ENCODE results near the gene NTRK2. TPM values are rescaled to one million over a fixed set of nuclear protein-coding genes. Genes with fewer than 3 reads are reported as not detected.

NTRK2 gene
- total and polyA plus RNA-seq, 2 experiments from 2014 or later, result 0.03 TPM; not detected in 1

DNA sequence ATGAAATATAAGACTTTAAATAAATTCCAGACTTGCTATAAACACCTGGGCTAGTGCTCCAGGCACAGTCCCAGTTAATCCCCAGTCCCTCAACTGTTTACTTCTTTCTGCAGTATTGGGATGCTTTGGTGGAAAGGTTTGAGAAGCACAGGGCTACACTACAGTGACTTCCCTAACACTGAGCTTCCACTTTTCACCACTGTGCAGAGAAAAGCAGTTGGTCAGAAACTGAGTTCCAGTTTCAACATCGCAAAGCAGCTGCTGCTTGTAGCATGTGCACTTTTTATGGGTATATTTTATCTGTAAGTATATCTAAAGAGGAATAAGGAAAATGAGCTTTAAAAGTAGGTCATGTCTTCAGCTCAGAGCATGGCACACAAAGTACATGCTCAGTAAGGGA is 339.7 kb downstream of the NTRK2 start:
- no peak for ATAC-seq
- Histone ChIP-seq H3K4me1 (ENCODE audit: insufficient read depth) (0 out of 2 replicates have a peak, but pooled peaks cover 4% of the 10 kb centered on the region), H3K27ac (ENCODE audit: low read depth) (no peak overlapping the region), H3K4me2 (no peak overlapping the region), H3K36me3 (ENCODE audit: insufficient read depth) (no peaks in the 10 kb centered on the region), H3K9me2 (ENCODE audit: insufficient read depth) (0 out of 2 replicates have a peak, but pooled peaks cover 6% of the 10 kb centered on the region), H2AFZ (no peak overlapping the region), H4K20me1 (replicated peaks; ENCODE audit: insufficient read depth) (no peaks in the 10 kb centered on the region), H3K27me3 (ENCODE audit: insufficient read depth) (no peaks in the 10 kb centered on the region), H3K79me2 (replicated peaks; ENCODE audit: insufficient read depth) (no peaks in the 10 kb centered on the region), H3F3A (replicated peaks; ENCODE audit: low read depth) (no peaks in the 10 kb centered on the region), H3K4me3 (no peak overlapping the region)
- no peak for DNase-seq (ENCODE audit: low spot score)
- no peaks in the 10 kb centered on the region for H3K27me3 Mint-ChIP-seq (ENCODE audit: insufficient read depth, low read depth, poor library complexity)
- no peaks in the 10 kb centered on the region for H3K36me3 Mint-ChIP-seq (ENCODE audit: low read depth)
- H3K27ac Mint-ChIP-seq, result no peak overlapping the region
- no peak for TF ChIP-seq EZH2phosphoT487 (IDR thresholded peaks at IDR 0.05; ENCODE audit: unreplicated experiment)
- no peak for TF ChIP-seq ZNF114 (CRISPR knock-in tag; IDR thresholded peaks at IDR 0.05)
- no peak for TF ChIP-seq EZH2 (IDR thresholded peaks at IDR 0.05; ENCODE audit: low read depth, unreplicated experiment)
- no peak for TF ChIP-seq JUNB (IDR thresholded peaks at IDR 0.05; ENCODE audit: unreplicated experiment)
- no peak for TF ChIP-seq POLR2AphosphoS5 (IDR thresholded peaks at IDR 0.05; ENCODE audit: low read depth)
- TF ChIP-seq NANOG (IDR thresholded peaks at IDR 0.05; ENCODE audit: borderline replicate concordance), result no peak
- TF ChIP-seq, protein P1, sequence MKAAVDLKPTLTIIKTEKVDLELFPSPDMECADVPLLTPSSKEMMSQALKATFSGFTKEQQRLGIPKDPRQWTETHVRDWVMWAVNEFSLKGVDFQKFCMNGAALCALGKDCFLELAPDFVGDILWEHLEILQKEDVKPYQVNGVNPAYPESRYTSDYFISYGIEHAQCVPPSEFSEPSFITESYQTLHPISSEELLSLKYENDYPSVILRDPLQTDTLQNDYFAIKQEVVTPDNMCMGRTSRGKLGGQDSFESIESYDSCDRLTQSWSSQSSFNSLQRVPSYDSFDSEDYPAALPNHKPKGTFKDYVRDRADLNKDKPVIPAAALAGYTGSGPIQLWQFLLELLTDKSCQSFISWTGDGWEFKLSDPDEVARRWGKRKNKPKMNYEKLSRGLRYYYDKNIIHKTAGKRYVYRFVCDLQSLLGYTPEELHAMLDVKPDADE (IDR thresholded peaks at IDR 0.05), result no peak
- TF ChIP-seq CREB1 (CRISPR knock-in tag; IDR thresholded peaks at IDR 0.05; ENCODE audit: low read depth), result no peak
- TF ChIP-seq, protein P2, sequence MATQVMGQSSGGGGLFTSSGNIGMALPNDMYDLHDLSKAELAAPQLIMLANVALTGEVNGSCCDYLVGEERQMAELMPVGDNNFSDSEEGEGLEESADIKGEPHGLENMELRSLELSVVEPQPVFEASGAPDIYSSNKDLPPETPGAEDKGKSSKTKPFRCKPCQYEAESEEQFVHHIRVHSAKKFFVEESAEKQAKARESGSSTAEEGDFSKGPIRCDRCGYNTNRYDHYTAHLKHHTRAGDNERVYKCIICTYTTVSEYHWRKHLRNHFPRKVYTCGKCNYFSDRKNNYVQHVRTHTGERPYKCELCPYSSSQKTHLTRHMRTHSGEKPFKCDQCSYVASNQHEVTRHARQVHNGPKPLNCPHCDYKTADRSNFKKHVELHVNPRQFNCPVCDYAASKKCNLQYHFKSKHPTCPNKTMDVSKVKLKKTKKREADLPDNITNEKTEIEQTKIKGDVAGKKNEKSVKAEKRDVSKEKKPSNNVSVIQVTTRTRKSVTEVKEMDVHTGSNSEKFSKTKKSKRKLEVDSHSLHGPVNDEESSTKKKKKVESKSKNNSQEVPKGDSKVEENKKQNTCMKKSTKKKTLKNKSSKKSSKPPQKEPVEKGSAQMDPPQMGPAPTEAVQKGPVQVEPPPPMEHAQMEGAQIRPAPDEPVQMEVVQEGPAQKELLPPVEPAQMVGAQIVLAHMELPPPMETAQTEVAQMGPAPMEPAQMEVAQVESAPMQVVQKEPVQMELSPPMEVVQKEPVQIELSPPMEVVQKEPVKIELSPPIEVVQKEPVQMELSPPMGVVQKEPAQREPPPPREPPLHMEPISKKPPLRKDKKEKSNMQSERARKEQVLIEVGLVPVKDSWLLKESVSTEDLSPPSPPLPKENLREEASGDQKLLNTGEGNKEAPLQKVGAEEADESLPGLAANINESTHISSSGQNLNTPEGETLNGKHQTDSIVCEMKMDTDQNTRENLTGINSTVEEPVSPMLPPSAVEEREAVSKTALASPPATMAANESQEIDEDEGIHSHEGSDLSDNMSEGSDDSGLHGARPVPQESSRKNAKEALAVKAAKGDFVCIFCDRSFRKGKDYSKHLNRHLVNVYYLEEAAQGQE (IDR thresholded peaks at IDR 0.05; ENCODE audit: unreplicated experiment), result no peak
- TF ChIP-seq ZNF331 (CRISPR knock-in tag; IDR thresholded peaks at IDR 0.05; ENCODE audit: low read depth), result no peak
- no peak for TF ChIP-seq CTCF (conservative IDR thresholded peaks at IDR 0.05; ENCODE audit: low read depth in 2 of 2)
- no peak for TF ChIP-seq STAT1 (IDR thresholded peaks at IDR 0.05; ENCODE audit: unreplicated experiment)
- no peak for TF ChIP-seq ZNF462 (CRISPR knock-in tag; IDR thresholded peaks at IDR 0.05)
- peaks cover 7% of the 10 kb centered on the region; the same call in 2 of the 3 replicates for H3K4me1 Mint-ChIP-seq
- no peak overlapping the region for H3K4me3 Mint-ChIP-seq
- H3K9me3 Mint-ChIP-seq, result no peaks in the 10 kb centered on the region; the same call in 2 of the 3 replicates

Measured in GM23338 (cell line).